Thyroid gland (tissue), 4 donors: Measurements from ENCODE around the gene IRX4. TPM values are rescaled to one million over a fixed set of nuclear protein-coding genes. Genes with fewer than 3 reads are reported as not detected.

ENCODE experiments used
- DNase-seq, 2 donors: peaks; one replicate each; pipeline ENCODE4 v3.0.0-alpha.2; 2019
- H3K27ac ChIP-seq, 3 donors: fragments of 200-600 bp; sonication (generic); 1 replicate in 2 of 3; 2 replicates in 1 of 3; pipeline ENCODE4 v1.5.1; 2016 to 2019; ENCODE audit warnings: mild to moderate bottlenecking in 1 of 3, moderate library complexity in 1 of 3
- H3K27me3 ChIP-seq: fragments of 200-600 bp; sonication (generic); one replicate; pipeline ENCODE4 v1.5.1; 2019
- H3K36me3 ChIP-seq, 2 donors: fragments of 200-600 bp; sonication (generic); one replicate each; pipeline ENCODE4 v1.5.1; 2016 to 2019
- H3K4me1 ChIP-seq, 2 donors: fragments of 200-600 bp; sonication (generic); one replicate each; pipeline ENCODE4 v1.5.1; 2017 to 2019
- H3K4me3 ChIP-seq, 3 donors: fragments of 200-600 bp; sonication (generic); replicated peaks in 1 of 3; 1 replicate in 2 of 3; 2 replicates in 1 of 3; pipeline ENCODE4 v1.5.1; 2016; ENCODE audit warnings: mild to moderate bottlenecking in 1 of 3
- H3K9me3 ChIP-seq: fragments of 200-600 bp; sonication (generic); one replicate; pipeline ENCODE4 v1.5.1; 2017
- POLR2A ChIP-seq, 2 donors: fragments of 450-650 bp; IDR thresholded peaks; one replicate each; pipeline ENCODE4 v1.6.1; 2017; ENCODE audit warnings: antibody characterized with exemption in 2 of 2, mild to moderate bottlenecking in 2 of 2, moderate library complexity in 1 of 2
- WGBS, 2 donors: methylation state at CpG; one replicate each; pipeline ENCODE4 v1.1.5; 2017; 5-methylcytosine and 5-hydroxymethylcytosine counted together
- intact Hi-C: fragments of 100-400 bp; cut with DNase I; formaldehyde crosslinking; loops from one replicate; pipeline ENCODE4 v1.15.1; 2023
- total RNA-seq, 4 donors: library from RNA; depleted of rRNA; stranded (reverse); fragments of >200 nt; gene quantifications; one replicate each; pipeline ENCODE4 v1.2.3, GENCODE V29; 2016
- TF ChIP-seq, protein P1 (sequence below), 6 experiments: fragments of 200-600 bp in 3 of 6; fragments of 450-650 bp in 3 of 6; sonication (generic) in 3 of 6; IDR thresholded peaks; one replicate each; pipeline ENCODE4 v1.5.1; 2016 to 2019; ENCODE audit warnings: antibody characterized with exemption in 6 of 6, mild to moderate bottlenecking in 2 of 6, inconsistent platforms in 1 of 6, moderate library complexity in 1 of 6

IRX4 gene
- total RNA-seq, 4 donors from 2014 or later = not detected

DNA sequence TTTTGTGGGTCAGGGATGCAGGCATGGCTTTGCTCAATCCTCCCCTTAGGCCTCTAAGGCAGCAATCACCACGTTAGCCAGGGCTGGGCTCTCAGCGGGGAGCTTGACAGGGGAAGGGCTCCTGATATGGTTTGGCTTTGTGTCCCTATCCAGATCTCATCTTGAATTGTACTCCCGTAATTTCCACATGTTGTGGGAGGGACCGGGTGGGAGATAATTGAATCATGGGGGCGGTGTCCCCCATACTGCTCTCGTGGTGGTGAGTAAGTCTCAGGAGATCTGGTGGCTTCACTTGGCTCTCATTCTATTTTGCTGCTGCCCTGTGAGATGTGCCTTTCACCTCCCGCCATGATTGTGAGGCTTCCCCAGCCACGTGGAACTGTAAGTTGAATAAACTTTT, 11.5 kb upstream of the IRX4 start:
- no peaks in the 10 kb centered on the region for H3K9me3 ChIP-seq
- no peaks in the 10 kb centered on the region for H3K4me1 ChIP-seq
- no peak overlapping the region for H3K4me3 ChIP-seq
- no peak for DNase-seq
- H3K36me3 ChIP-seq = no peaks in the 10 kb centered on the region
- TF ChIP-seq POLR2A (IDR thresholded peaks at IDR 0.05) = no peak
- TF ChIP-seq, protein P1, sequence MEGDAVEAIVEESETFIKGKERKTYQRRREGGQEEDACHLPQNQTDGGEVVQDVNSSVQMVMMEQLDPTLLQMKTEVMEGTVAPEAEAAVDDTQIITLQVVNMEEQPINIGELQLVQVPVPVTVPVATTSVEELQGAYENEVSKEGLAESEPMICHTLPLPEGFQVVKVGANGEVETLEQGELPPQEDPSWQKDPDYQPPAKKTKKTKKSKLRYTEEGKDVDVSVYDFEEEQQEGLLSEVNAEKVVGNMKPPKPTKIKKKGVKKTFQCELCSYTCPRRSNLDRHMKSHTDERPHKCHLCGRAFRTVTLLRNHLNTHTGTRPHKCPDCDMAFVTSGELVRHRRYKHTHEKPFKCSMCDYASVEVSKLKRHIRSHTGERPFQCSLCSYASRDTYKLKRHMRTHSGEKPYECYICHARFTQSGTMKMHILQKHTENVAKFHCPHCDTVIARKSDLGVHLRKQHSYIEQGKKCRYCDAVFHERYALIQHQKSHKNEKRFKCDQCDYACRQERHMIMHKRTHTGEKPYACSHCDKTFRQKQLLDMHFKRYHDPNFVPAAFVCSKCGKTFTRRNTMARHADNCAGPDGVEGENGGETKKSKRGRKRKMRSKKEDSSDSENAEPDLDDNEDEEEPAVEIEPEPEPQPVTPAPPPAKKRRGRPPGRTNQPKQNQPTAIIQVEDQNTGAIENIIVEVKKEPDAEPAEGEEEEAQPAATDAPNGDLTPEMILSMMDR (IDR thresholded peaks at IDR 0.05) = no peak
- H3K27me3 ChIP-seq = no peaks in the 10 kb centered on the region
- H3K27ac ChIP-seq = no peak overlapping the region
- WGBS, 2 donors = 60 to 62% methylated on average over 8 of the region's 8 CpGs
- intact Hi-C loops = no loop called here

DNA sequence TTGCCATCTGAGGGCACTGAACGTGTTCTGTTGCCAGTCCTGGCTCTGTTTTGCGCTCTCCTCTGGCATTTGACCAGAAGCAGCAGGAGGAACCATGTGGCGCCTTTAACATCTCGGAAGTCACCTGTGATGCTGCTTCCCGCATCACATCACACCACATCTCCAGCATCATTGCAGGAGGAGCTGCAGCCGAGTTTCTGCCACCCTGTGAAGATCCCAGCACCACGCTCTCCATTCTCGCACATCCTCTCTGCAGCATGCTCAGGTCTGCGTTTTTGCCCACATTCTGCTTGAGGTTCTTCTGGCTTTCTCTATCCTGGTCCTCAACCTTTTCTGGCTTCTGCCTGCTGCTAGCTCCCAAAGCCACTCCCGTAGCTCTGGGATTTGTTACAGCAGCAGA, 11.0 kb upstream of the IRX4 start:
- no peaks in the 10 kb centered on the region for H3K9me3 ChIP-seq
- H3K27ac ChIP-seq = no peak overlapping the region
- no peak for TF ChIP-seq POLR2A (IDR thresholded peaks at IDR 0.05)
- TF ChIP-seq, protein P1 (IDR thresholded peaks at IDR 0.05) = no peak
- no peaks in the 10 kb centered on the region for H3K27me3 ChIP-seq
- WGBS, 2 donors = 79 to 82% methylated on average over 10 of the region's 10 CpGs
- DNase-seq = no peak
- H3K4me3 ChIP-seq = no peak overlapping the region
- intact Hi-C loops = no loop called here
- no peaks in the 10 kb centered on the region for H3K36me3 ChIP-seq
- H3K4me1 ChIP-seq = no peaks in the 10 kb centered on the region

DNA sequence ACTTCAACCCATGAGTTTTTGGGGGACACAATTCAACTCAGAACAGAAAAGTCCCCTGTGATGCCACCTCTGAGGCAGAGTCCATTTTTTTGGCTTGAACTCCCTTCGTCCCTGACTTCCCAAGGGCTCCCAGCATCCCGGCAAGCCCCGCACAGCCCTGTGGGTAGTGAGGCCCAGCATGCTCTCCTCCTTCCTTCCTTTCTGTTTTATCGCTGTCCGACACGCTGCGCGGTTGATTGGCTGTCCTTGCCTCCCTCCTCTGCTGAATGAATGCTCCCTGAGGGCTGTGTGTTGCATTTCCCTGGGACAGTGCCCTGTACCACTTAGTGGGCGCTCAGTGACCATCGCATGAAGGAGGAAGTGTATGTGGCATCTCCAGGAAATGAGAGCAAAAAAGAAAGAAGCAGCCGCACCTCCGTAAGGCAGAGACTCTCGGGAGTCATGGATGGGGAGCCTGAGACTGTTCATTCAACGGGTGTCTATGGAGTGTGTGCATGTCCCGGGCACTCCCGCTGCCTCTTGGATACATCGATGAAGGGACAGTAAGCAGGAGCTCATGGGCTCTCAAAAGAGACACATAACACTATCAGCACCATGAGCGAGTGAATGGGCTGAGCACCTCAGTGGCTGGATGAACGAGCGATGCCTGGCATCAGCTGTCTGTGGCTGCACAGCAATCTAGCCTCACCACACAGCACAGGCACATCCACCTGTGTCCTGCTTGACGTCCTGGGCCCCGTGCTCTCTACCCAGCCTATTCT, 10.1 kb upstream of the IRX4 start:
- Histone ChIP-seq H3K4me3 (no peak overlapping the region), H3K27me3 (no peaks in the 10 kb centered on the region), H3K4me1 (no peaks in the 10 kb centered on the region), H3K9me3 (no peaks in the 10 kb centered on the region), H3K36me3 (no peaks in the 10 kb centered on the region), H3K27ac (no peak overlapping the region)
- intact Hi-C loops = no loop called here
- WGBS, 2 donors = 84 to 87% methylated on average over 22 of the region's 22 CpGs
- TF ChIP-seq, protein P1 (IDR thresholded peaks at IDR 0.05) = no peak
- no peak for TF ChIP-seq POLR2A (IDR thresholded peaks at IDR 0.05)
- DNase-seq = no peak

DNA sequence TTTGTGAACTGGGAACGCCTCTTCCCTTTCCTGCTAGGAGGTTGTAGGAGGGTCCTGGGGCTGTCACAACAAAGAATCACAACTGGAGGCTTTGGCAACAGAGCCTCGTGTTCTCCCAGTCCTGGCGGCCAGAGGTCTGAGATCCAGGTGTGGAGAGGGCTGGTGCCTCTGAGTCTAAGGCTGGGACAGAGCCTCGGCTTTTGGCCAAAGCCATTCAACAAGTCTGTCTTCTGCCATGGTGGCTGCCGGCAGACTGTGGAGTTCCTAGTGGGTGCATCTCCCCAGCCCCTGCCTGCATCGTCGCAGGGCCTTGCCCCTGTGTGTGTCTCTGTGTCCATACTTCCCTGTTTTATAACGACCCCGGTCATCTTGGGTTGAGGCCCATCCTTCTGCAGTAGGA, 9.5 kb upstream of the IRX4 start:
- Histone ChIP-seq H3K27me3 (no peaks in the 10 kb centered on the region), H3K36me3 (no peaks in the 10 kb centered on the region), H3K27ac (no peak overlapping the region), H3K9me3 (no peaks in the 10 kb centered on the region), H3K4me1 (no peaks in the 10 kb centered on the region), H3K4me3 (no peak overlapping the region)
- TF ChIP-seq POLR2A (IDR thresholded peaks at IDR 0.05) = no peak
- TF ChIP-seq, protein P1 (IDR thresholded peaks at IDR 0.05) = no peak
- intact Hi-C loops = no loop called here
- no peak for DNase-seq
- WGBS, 2 donors = 74 to 75% methylated on average over 8 to 9 of the region's 9 CpGs

DNA sequence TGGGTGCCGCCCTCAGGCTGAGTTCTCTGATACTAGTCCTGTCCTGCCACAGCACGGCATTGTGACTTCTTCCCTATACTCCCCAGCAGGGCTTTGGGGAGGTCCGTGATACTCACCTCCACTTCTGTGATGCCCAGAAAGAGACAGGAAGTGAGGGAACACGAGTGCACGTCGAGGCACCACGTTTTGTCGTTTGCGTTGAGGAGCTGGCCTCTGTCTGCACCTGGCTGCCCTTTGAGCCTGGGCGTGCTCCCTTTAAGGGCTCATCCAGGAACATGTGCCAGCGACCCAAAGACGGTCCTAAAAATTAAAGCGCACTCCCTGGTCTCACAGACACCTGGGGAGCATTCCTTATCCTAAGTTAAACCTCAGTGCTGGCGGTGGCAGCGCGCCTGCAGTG, 8.7 kb upstream of the IRX4 start:
- no peak for TF ChIP-seq POLR2A (IDR thresholded peaks at IDR 0.05)
- TF ChIP-seq, protein P1 (IDR thresholded peaks at IDR 0.05) = no peak
- H3K4me1 ChIP-seq = no peaks in the 10 kb centered on the region
- no peak overlapping the region for H3K27ac ChIP-seq
- intact Hi-C loops = no loop called here
- WGBS, 2 donors = 68 to 75% methylated on average over 16 of the region's 16 CpGs
- no peak overlapping the region for H3K4me3 ChIP-seq
- H3K36me3 ChIP-seq = no peaks in the 10 kb centered on the region
- no peak for DNase-seq
- no peaks in the 10 kb centered on the region for H3K27me3 ChIP-seq
- no peaks in the 10 kb centered on the region for H3K9me3 ChIP-seq
